ENCODE results near the gene FCN1.
"Not testable (repeated sequence)": the region's sequence is repeated elsewhere in the genome, so short reads cannot be mapped to it uniquely, and the experiment has no call there.

FCN1 gene

DNA sequence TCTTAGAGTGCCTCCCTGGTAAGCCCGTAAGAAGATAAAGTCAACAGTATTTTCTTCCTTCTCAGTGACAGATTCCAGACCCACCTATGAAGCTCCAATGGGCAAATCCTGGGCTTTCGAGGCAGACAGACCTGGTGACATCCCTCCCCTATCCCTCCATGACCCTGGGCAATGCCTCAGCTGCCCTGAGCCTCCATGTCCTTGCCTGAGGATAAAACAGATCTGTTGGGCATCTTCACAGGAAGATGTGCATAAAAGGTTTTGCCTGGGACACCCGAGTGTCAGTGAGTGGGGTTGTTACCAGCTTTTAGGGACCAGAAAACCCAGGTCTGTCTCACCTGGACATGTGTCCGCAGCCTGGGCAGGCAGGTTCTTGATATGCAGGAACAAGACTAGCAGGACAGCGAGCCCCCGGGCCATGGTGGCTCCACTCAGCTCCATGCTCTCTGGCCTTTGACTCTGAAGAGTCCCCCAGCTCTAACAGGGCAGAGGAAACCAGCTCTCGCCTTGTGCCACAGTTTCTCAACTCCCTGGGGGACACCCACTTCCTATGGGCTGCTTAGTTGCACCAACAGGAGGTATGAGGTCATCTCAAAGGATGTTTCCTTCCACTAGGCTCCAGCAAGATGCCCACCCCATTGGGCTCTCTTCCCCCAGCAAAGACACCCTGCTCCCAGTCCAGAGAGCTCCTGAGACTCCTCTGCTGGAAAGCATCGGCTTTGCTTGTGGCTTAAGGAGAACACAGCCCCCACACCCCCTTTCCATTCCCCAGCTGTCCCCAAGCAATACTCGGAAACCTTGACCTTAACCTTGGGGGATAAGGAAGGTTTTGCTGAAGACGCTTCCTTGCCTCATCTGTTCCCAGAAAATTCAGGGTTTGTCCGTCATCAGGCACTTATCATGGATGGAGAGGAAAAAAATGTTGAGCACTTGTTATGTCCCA is at the start of gene FCN1:
Gene FCN1 (minus strand): TSS at position 482 of the 943 bp plus-strand sequence. CDS start 41 bp downstream, at position 441.
- no peak for DNase-seq

DNA sequence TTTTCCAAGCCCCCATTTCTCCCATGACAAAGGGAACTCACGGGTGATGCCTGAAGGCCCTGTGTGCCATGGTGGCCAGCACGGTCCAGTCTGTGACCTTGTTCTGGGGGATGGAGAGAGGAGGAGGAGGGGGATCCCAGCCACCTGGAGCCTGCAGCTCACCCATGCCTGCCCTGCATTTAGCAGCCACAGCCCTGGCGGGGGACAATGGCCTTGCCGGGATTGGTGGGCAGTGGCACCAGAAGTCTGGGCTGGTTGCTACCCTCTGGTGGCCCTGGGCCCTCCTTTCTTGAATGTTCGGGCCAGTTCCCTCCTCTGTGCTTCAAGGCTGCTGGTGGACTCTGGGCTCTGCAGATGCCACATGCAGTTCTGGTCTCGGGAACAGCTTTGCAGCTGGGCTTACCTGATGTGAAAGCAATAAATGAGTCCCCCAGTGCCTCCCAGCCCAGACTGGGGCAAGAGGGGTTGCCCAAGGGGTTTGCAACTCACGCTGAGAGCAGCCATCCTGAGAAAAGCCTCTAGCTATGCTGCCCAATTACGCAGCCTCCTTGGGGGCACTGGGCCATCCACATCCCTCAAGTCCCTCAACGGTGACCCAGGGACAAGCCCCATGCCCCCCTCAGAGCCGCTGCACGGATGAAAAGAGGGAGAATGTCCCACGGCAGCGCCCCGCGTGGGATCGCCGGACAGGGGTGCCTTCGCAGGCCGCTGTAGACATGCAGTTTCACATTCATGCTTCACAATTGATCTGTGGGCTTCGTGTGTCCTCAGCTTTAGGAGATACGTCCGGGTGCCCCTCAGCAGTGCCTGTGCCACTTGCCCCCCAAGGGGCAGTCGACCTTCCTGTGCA is 49.2 kb upstream of the FCN1 start:
- DNase-seq, result peak; percentile 19

DNA sequence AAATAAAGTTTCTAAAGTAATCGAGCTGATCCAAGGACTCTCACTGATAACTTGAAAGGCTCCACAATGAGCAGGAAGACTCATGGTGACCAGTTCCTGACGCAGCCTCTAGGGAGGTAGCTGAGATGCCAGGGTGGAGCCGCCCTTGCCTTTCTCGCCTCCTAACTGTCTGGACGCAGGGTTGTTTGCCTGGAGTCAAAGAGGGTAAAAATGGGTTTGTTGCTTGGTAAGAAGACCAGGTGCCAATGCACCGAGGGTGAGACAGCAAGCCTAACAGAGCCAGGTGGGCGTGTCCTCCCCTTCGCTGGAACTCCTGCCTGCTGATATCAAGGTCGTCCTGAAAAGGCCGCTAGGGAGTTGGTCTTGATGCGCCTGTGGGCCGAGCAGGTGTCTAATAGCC is 48.6 kb upstream of the FCN1 start:
- no peak for DNase-seq

DNA sequence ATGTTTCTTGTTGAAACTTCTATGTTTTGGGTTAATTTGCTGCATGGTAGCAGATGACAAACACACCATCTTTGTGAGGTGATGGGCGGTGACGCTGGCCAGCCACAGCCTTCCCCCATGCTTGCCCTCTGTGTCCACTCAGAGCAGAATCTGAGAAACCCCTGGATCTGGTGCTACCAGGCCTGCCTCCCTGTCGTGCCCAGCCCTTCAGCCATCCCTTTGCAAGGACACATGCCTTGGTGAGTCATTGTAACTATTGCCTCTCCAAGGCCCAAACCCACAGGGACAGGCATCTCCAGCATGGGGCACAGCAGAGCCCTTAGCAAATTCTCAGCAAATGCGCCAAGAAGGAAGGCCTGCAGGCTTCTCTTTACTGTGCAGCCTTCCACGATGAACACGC is 48.1 kb upstream of the FCN1 start:
- DNase-seq, result peak; percentile 12

DNA sequence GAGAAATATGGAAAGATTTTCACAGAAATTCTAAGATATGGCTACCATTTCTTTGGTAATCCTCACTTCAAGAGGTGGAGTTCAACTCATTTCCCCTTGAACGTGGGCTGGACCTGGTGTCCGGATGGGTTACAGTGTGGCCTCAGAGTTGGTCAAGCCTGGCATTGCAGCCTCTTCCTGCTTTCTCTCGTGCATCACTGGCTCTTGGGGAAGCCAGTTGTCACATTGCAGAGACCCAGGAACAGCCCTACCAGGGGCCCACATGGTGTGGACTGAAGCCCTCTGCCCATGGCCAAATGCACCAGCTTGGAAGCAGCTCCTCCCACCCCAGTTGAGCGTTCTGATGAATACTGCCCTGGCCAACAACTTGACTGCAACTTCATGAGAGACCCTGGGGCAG is 47.7 kb upstream of the FCN1 start:
- no peak for DNase-seq

DNA sequence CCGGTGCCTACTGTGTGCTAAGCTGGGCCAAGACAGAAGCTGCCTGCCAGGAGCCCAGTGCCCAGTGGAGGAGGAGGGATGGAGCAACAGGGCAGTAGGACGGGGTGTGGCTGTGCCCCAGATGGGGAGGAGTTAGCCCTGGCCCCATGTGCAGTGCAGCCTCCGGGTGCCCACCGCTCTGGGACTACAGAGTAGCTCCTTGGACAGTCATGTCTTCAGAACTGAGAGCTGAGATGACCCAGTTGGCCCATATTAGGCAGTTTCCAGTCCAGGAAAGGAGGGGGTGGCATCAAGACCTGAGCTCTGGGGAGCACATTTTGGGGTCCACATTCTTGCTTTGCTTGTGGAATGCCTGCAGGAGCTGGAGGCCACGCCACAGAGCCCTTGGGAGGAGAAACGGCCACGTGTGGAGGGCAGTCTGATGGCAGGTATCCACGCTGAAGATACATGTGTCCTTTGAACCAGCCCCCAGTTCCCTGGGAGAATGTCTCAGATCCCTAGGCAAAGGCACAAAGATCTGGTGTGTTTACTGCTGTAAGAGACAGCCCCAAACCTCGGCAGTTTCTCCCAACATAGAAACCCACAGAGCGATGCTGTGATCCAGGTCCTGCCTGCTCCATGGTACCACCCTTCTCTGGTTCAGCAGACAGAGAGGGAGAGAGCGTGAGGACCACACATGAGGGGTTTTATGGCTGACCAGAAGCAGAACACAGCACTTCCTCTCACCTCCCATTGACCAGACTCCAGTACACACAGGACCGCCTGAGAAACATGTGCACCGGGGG is 46.8 kb upstream of the FCN1 start:
- DNase-seq, result no peak

DNA sequence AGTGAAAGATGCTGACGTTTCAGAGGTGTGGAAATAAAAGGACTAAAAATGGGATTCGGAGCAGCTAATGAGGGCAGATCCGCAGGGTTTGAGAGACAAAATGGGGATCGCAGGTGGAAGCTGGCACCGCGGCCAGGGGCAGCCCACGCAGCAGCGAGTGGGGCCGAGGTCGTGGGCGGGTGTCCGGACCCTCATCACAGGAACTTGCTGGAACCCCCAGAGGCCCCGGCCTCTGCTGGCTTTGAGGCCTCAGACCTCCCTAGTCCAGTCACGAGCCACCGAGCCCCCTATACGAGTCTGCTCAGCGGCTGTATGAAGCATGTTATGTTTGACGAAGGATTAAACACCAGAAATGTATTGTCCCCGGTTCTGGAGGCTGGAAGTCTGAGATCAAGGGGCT is 45.8 kb upstream of the FCN1 start:
- peak; percentile 16 for DNase-seq

DNA sequence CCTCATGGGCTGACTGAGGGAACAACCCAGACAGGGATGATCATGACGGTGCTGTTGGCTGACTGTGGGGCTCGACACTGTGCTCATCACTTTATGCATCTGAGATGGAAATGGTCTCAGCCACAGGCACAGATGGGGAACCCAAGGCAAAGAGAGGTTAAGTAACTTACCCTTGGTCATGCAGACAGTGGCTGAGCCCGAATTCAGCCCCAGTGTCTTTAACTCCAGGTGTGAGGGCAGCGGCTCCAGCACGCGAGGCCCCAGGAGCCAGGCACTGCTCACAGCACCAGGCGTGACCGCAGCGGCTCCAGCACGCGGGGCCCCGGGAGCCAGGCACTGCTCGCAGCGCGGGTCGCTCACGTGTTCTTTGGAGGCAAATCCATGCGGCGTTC is 45.3 kb upstream of the FCN1 start:
- no peak for DNase-seq

DNA sequence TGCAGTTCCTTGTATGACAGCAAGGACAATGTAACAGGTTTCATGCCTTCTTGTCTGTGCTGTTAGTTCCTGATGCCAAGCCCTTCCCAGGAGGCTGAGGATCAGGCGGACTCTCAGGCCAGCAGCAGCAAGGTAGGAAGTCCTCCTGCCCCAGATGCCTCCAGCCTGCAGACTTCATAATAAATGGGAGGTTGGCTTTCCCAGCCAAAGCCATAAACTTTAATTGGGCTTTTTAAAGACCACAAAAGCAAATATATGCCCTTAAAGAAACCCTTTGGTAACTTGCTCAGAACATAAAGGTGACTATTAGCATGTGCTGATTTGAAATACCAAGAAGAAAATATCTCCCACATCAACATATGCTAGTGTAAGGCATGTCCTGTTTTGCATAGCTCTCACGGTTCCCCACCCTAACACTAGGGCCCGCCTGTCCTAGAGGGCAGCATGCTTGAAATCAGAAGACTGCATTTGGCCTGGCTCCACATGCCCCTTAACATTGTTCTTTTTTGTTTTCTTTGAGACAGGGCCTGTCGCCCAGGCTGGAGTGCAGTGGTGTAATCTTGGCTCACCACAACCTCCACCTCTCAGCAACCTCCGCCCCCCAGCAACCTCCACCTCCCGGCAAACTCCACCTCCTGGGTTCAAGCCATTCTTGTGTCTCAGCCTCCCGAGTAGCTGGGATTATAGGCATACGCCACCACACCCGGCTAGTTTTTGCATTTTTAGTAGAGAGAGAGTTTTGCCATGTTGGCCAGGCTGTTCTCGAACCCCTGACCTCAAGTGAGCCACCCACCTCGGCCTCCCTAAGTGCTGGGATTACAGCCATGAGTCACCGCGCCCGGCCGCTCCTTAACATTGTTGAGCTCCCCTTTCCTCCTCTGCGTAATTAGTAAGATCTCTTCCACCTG is 44.6 kb upstream of the FCN1 start:
- DNase-seq, result peak; percentile 20

DNA sequence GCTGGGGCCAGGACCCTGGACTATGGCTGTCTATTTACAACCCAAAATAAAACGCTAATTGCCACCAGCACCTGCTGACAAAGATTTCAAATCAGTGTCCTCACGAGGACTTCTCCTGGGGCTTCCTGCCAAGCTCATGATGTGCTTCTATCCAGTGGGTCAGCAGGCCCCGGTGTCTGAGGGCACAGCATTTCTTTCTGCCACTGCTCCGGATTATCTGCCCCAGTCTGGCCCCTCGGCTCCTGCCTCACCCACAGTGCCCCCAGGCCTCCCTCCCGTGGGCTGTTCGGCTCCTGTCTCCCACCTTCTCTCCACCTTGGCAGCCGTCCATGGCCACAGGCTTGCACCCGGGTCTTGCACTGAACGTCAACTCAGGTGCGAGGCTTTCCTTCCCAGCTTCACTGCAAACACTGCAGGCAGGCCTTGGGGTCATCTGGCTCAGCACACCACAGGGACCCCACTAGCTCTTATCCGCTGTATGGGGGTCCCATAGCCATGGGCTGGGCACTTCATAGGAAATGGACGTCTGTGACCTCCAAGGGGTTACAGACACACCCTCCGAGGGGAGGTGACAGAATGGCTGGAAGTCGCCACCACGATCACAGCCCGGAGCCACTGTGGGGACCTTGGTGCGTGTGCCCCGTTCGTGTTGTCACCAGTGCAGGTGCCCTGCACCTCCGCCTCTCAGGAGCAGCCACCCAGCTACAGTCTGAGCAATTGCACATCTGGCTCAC is 43.8 kb upstream of the FCN1 start:
- peak; percentile 26 for DNase-seq

DNA sequence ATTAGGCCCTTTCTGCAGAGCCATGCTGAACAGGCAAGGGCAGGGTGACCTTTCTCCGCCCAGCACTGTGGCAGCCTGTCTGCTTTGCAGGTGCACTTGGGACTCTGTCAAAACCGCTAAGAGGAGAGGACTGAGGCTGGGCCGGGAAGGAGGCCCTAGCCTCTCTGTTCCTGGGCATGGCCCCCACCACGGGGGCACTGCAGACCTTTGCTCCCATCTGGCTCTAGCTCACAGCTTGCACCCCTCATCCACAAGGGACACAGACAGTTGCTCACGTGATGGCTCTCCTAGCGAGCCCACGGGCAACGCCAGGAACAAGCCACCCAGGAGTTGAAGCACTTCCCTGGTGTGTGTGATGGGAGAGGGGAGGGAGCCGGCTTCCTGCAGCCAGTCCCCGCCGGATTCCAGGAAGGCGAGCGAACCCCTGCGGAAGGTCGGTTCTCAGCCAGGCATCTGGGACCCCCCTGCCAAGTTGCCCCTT is 43.0 kb upstream of the FCN1 start:
- DNase-seq, result peak; percentile 16

DNA sequence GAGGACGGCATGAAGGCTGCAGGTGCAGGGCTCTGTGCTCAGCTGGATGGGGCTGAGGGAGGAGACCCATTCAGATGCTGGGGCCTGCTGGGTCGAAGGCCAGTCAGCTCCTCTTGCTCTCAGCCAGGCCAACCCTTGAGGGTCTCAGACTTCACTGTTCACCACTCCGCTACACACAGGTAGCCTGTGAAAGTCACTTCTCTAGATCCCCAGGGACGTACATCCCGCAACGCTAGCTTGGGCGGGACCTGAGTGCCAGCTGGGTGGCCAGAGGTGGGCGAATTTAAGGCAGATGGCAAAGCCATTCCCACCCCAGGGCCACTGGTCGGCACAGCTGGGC is 42.2 kb upstream of the FCN1 start:
- no peak for DNase-seq

DNA sequence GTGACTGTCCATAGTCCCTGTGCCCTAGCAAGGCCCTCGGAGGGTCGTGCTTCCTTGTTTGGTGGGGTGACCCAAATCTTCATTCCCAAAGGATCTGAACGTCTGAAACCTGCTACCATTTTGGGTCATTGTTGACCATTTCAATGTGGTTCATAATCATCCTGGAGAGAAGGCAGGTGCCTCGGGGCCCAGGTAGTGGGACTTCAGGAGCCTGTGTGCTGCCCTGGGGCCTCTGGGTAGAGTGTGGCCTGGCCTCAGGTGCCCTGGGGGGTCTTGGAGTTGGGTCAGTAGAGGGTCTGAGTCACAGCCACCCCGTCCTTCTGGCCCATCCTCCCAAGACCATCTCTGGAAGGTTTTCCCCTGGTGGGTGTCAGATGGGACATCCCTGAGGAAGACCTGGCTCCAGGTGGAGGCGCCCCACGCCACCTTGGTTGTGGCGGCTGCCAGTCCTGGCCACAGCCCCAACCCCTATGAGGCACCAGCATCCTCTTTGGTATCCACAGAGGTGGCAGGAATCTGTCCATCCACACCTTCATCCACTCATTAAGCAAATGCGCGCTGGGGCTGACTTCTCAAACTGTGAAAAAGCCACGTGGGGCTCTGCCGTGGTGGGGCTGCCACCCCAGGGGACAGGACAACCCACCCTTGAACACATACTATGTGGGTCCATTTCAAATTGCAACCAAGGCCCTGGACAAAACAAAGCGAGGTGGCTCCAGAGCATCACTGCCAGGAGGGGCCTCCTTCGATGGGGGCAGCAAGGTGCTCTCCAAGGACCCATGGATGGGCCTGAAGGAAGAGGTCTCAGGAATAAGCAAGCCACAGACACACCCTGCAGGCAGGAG is 41.6 kb upstream of the FCN1 start:
- peak; percentile 12 for DNase-seq

DNA sequence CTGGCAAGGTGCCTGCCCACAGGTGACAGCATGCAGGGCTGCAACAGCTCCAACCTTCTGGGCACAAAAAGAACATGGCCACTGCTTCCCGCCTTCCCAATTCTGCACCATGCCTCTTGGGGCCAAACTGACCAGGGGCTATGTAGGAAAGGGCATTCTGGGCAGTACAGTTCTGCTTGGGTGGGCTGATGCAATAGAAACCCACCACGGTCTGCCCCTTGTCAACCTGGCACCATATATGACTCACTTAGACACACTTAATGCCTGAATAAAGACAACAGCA is 40.2 kb upstream of the FCN1 start:
- no peak for DNase-seq

DNA sequence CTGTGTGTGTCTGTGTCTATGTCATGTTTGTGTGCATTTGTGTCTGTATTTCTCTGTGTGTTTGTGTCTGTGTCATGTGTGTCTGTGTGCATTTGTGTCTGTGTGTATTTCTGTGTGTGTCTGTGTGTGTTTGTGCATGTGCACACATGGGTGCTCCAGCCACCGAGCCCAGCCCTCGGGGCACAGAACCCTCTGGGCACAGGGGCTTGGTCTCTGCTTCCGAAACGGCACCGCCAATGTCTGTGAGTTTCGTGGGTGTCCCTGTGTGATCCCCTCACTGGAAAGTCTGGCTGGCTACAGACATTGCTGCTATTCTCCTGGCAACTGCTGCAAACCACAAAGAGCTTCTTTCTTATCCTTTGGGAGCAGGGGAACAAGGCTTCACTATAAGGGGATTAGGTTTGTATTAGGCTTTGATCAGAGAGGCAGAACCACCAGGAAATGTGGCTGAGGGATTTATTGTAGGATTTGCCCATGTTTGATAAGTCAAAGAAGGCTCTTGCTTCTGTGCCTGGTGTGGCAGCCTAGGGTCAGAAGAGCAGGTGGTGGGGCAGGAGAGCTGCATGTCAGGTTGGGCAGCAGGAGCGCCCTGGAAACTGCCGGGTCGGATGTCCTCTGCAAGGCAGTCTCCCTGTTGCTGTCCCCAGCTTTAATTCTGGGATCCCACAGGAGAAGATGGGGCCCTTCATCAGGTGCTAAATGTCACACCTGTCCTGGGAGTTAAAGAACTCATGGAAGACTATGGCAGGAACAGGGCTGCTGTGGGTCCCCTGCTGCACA is 39.6 kb upstream of the FCN1 start:
- DNase-seq, result peak; percentile 20

DNA sequence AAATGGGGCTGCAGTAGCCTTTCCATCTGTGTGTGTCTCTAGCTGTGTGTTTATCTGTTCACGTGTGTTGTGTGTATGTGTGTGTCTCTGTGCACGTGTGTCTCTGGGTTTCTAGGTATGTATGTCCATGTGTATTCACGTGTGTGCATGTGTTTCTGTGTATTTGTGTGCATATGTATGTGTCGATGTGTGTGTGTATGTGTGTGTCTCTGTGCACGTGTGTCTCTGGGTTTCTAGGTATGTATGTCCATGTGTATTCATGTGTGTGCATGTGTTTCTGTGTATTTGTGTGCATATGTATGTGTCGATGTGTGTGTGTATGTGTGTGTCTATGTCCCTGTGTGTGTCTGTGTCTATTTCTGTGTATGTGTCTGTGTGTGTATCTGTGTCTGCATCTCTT is 38.7 kb upstream of the FCN1 start:
- not testable (repeated sequence) for DNase-seq

DNA sequence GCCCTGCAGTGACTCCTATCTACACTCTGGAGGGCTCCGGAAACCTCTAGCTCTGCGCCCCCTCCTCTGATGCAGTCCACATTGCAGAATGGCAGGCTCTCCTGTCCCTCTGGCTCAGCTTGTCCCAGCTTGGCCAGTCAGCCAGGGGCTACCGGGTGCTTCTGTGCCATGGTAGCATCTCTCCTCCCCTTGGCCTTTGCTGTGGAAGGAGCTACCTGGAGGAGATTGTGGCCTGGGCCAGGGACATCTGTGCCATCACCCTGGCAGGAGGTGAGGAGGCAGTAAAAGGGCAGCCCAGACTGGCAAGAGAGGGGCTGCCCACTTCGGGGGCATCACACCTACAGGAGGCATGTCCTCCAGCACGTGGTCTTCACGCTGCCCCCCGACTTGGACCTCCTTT is 38.1 kb upstream of the FCN1 start:
- no peak for DNase-seq

DNA sequence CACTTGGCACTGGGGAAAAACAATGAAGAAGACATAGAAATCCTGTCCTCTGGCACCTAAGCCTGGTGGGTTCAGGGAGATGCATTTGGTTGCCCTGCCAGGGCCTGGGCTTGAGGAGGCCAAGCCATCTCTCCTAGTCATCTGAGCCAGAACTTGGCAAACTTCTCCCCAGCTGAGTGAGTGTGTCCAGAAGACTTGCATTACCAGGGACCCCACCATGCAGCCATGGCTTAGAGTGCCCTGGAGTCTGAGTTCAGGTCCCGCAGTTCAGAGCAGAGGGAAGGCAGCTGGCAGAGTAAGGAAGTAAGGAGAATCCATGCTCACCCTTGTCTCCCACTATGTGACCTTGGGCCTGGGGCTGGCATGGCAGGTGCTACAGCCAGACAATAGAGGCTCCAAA is 37.4 kb upstream of the FCN1 start:
- no peak for DNase-seq

DNA sequence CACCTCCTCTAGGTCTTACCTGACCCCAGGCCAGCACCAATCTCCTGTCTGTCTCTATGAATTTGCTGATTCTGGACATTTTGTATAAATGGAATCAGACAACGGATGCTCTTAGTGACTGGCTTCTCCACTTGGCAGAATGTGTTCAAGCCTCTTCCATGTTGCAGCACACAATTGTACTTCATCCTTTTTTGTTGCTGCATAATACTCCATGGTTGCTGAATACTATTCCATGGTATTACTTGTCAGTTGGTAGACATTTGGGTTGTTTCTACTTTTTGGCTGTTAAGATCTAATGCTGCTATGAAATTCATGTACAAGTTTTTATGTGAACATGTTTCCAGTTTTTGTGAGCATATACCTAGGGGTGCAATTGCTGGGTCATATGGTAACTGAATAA is 34.3 kb upstream of the FCN1 start:
- DNase-seq, result no peak

DNA sequence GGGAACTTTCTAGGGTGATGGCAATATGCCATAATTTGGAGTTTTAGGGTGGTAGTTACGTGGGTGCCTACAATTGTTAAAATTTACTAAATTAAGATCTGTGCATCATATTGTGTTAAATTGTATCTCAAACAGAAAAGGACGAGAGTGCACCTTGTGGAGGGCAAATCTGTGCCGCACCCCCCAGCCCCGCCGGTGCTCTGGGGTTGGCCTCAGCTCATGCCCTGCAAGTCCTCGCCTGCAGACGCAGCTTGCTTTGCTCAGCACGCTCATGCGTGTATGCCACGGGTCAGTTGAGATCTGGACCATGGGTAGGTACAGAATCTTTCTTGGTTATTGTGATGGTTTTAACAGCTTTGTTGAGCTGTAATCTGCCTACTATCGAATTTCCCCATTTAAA is 33.7 kb upstream of the FCN1 start:
- peak; percentile 4 for DNase-seq
